Neural cell (in vitro differentiated cells): ENCODE measurements around the gene WDFY1. TPM values are rescaled to one million over a fixed set of nuclear protein-coding genes. Genes with fewer than 3 reads are reported as not detected.

Experiments
- H2AFZ ChIP-seq: fragments of 200-600, 300-800 bp; sonication (generic), shearing (Covaris generic); 2 replicates; pipeline ENCODE4 v1.6.0; 2014; ENCODE audit warnings: low read depth, mild to moderate bottlenecking, antibody characterized with exemption, low read length, moderate library complexity
- H3F3A ChIP-seq: fragments of 200-600 bp; shearing (Covaris generic); 2 replicates; pipeline ENCODE4 v1.6.1; 2016; ENCODE audit warnings: mild to moderate bottlenecking, moderate library complexity, mixed read lengths, antibody characterized with exemption, low read length; ENCODE audit not compliant: insufficient read depth, poor library complexity, severe bottlenecking
- H3K27ac ChIP-seq: fragments of 200-600, 300-800 bp; sonication (generic), shearing (Covaris generic); 2 replicates; pipeline ENCODE4 v1.5.1; 2014; ENCODE audit warnings: mild to moderate bottlenecking, low read length, moderate library complexity
- H3K27me3 ChIP-seq: fragments of 300-800, 200-600 bp; sonication (generic), shearing (Covaris generic); 2 replicates; pipeline ENCODE4 v1.6.0; 2014; ENCODE audit warnings: mild to moderate bottlenecking, low read depth, low read length, moderate library complexity; ENCODE audit not compliant: insufficient read depth
- H3K36me3 ChIP-seq: fragments of 300-800, 200-600 bp; sonication (generic), shearing (Covaris generic); 2 replicates; pipeline ENCODE4 v1.5.1; 2014; ENCODE audit warnings: mild to moderate bottlenecking, antibody characterized with exemption, low read length, moderate library complexity; ENCODE audit not compliant: insufficient read depth
- H3K4me2 ChIP-seq: fragments of 300-800, 200-600 bp; sonication (generic), shearing (Covaris generic); 2 replicates; pipeline ENCODE4 v1.6.0; 2014; ENCODE audit warnings: mild to moderate bottlenecking, low read length
- H3K4me3 ChIP-seq: fragments of 300-800, 200-600 bp; sonication (generic), shearing (Covaris generic); 2 replicates; pipeline ENCODE4 v1.5.1; 2014; ENCODE audit warnings: mild to moderate bottlenecking, low read length, moderate library complexity
- H3K79me2 ChIP-seq: fragments of 200-600 bp; shearing (Covaris generic); replicated peaks from 2 replicates; pipeline ENCODE4 v1.6.0; 2014; ENCODE audit warnings: mild to moderate bottlenecking, low read length, moderate library complexity; ENCODE audit not compliant: insufficient read depth
- H3K9ac ChIP-seq: fragments of 300-800, 200-600 bp; sonication (generic), shearing (Covaris generic); 2 replicates; pipeline ENCODE4 v1.6.1; 2016; ENCODE audit warnings: mild to moderate bottlenecking, low read length, mixed read lengths
- H3K9me2 ChIP-seq: fragments of 200-600 bp; shearing (Covaris generic); 2 replicates; pipeline ENCODE4 v1.6.1; 2016; ENCODE audit warnings: mild to moderate bottlenecking, low read length, mixed read lengths; ENCODE audit not compliant: insufficient read depth
- H3K9me3 ChIP-seq: fragments of 200-600, 300-800 bp; sonication (generic), shearing (Covaris generic); 2 replicates; pipeline ENCODE4 v1.6.1; 2016; ENCODE audit warnings: mild to moderate bottlenecking, mixed run types, low read length, moderate library complexity, mixed read lengths
- H4K20me1 ChIP-seq: fragments of 200-600 bp; shearing (Covaris generic); 2 replicates; pipeline ENCODE4 v1.6.1; 2016; ENCODE audit warnings: mild to moderate bottlenecking, mixed run types; ENCODE audit not compliant: insufficient read depth
- CTCF ChIP-seq: fragments of 450-650 bp; IDR thresholded peaks from 2 replicates; pipeline ENCODE4 v1.5.1; 2014; ENCODE audit warnings: antibody characterized with exemption, mild to moderate bottlenecking, moderate library complexity; ENCODE audit not compliant: poor library complexity, severe bottlenecking
- EP300 ChIP-seq: fragments of 450-650 bp; conservative IDR thresholded peaks from 2 replicates; pipeline ENCODE4 v1.6.1; 2014; ENCODE audit warnings: antibody characterized with exemption, mild to moderate bottlenecking, moderate library complexity; ENCODE audit not compliant: poor library complexity, severe bottlenecking
- EZH2 ChIP-seq: fragments of 200-600, 300-800 bp; shearing (Covaris generic), sonication (generic); IDR thresholded peaks from 2 replicates; pipeline ENCODE4 v1.6.1; 2014; ENCODE audit warnings: antibody characterized with exemption, low read length, borderline replicate concordance, mild to moderate bottlenecking; ENCODE audit not compliant: insufficient read depth, poor library complexity, severe bottlenecking
- MXI1 ChIP-seq: fragments of 450-650 bp; conservative IDR thresholded peaks from 2 replicates; pipeline ENCODE4 v1.6.1; 2014; ENCODE audit warnings: antibody characterized with exemption, mild to moderate bottlenecking; ENCODE audit not compliant: poor library complexity, severe bottlenecking
- POLR2AphosphoS5 ChIP-seq: IDR thresholded peaks from 2 replicates; pipeline ENCODE4 v1.6.1; 2012
- RAD21 ChIP-seq: fragments of 450-650 bp; conservative IDR thresholded peaks from 2 replicates; pipeline ENCODE4 v1.6.1; 2014; ENCODE audit warnings: antibody characterized with exemption, mild to moderate bottlenecking, moderate library complexity
- REST ChIP-seq: IDR thresholded peaks from 2 replicates; pipeline ENCODE4 v1.6.1; 2012; ENCODE audit warnings: borderline replicate concordance
- SMC3 ChIP-seq: fragments of 450-650 bp; conservative IDR thresholded peaks from 2 replicates; pipeline ENCODE4 v1.6.1; 2014; ENCODE audit warnings: antibody characterized with exemption, mild to moderate bottlenecking, moderate library complexity; ENCODE audit not compliant: poor library complexity
- TAF1 ChIP-seq: IDR thresholded peaks from 2 replicates; pipeline ENCODE4 v1.6.1; 2012; ENCODE audit warnings: low read depth
- polyA plus RNA-seq: library from polyadenylated mRNA; depleted of rRNA; stranded (reverse); fragments of >200 nt; gene quantifications from 2 replicates; pipeline ENCODE4 v1.2.3, GENCODE V29; 2014

WDFY1 gene
- polyA plus RNA-seq, 1 donor from 2014 or later = 49.4 TPM

- Histone ChIP-seq H3K9me2 (no peaks in the 10 kb centered on the region), H4K20me1 (no peaks in the 10 kb centered on the region), H3K79me2 (peaks cover 38% of the 10 kb centered on the region), H3K36me3 (no peaks in the 10 kb centered on the region), H3F3A (no peaks in the 10 kb centered on the region), H3K27ac (no peak overlapping the region), H3K9ac (no peak overlapping the region), H3K4me2 (no peak overlapping the region), H3K4me3 (no peak overlapping the region), H3K27me3 (no peaks in the 10 kb centered on the region), H3K9me3 (no peaks in the 10 kb centered on the region), H2AFZ (no peak overlapping the region)
- TF ChIP-seq CTCF (no peak), EZH2 (no peak), MXI1 (no peak), RAD21 (no peak), SMC3 (no peak), POLR2AphosphoS5 (no peak), TAF1 (no peak), EP300 (no peak), REST (no peak)
These were observed 11.2 kb upstream of the WDFY1 start for GRCh38 chr2:223956300-223956699.

GRCh38 chr2:223954401-223954800 is 9.3 kb upstream of the WDFY1 start:
- TF ChIP-seq REST = no peak
- no peak for TF ChIP-seq POLR2AphosphoS5
- no peak for TF ChIP-seq TAF1
- no peak for TF ChIP-seq CTCF
- TF ChIP-seq MXI1 = no peak
- no peak for TF ChIP-seq RAD21
- no peak for TF ChIP-seq SMC3
- TF ChIP-seq EP300 = no peak
- TF ChIP-seq EZH2 = no peak
- peaks cover 19% of the 10 kb centered on the region for H3K79me2 ChIP-seq
- H3K4me2 ChIP-seq = no peak overlapping the region
- no peaks in the 10 kb centered on the region for H3K9me2 ChIP-seq
- H3K36me3 ChIP-seq = no peaks in the 10 kb centered on the region
- no peaks in the 10 kb centered on the region for H4K20me1 ChIP-seq
- H3K27ac ChIP-seq = no peak overlapping the region
- H3K9me3 ChIP-seq = no peaks in the 10 kb centered on the region
- H2AFZ ChIP-seq = no peak overlapping the region
- H3K27me3 ChIP-seq = no peaks in the 10 kb centered on the region
- no peak overlapping the region for H3K9ac ChIP-seq
- H3F3A ChIP-seq = no peaks in the 10 kb centered on the region
- H3K4me3 ChIP-seq = no peak overlapping the region
